Measurements from ENCODE around the gene NCR2. TPM values are rescaled to one million over a fixed set of nuclear protein-coding genes. Genes with fewer than 3 reads are reported as not detected.

The NCR2 gene
- total and polyA plus RNA-seq, 2 of the 13 experiments (the other 11 are each of a cell fraction or from before 2014, with no cell fraction given), result not detected

DNA sequence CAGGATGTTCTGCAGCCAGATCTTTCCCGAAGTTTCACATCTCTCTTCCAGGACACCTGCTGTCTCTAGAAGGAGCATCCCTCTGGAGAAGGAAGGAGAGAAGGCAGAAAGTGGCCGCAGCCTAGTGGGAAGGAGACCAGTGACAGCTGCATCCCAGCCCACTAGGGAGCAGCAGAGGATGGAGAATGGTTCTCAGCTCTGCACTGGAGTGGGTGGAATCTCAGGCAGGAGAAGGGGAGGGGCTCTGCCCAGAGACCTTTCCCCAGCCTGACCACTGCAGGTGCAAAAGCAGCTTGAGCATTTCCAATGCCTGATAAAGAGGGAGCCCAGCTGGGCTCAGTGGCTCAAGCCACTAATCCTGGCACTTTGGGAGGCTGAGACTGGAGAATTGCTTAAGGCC, 32.3 kb downstream of the NCR2 start (continued):
- TF ChIP-seq, protein P1, sequence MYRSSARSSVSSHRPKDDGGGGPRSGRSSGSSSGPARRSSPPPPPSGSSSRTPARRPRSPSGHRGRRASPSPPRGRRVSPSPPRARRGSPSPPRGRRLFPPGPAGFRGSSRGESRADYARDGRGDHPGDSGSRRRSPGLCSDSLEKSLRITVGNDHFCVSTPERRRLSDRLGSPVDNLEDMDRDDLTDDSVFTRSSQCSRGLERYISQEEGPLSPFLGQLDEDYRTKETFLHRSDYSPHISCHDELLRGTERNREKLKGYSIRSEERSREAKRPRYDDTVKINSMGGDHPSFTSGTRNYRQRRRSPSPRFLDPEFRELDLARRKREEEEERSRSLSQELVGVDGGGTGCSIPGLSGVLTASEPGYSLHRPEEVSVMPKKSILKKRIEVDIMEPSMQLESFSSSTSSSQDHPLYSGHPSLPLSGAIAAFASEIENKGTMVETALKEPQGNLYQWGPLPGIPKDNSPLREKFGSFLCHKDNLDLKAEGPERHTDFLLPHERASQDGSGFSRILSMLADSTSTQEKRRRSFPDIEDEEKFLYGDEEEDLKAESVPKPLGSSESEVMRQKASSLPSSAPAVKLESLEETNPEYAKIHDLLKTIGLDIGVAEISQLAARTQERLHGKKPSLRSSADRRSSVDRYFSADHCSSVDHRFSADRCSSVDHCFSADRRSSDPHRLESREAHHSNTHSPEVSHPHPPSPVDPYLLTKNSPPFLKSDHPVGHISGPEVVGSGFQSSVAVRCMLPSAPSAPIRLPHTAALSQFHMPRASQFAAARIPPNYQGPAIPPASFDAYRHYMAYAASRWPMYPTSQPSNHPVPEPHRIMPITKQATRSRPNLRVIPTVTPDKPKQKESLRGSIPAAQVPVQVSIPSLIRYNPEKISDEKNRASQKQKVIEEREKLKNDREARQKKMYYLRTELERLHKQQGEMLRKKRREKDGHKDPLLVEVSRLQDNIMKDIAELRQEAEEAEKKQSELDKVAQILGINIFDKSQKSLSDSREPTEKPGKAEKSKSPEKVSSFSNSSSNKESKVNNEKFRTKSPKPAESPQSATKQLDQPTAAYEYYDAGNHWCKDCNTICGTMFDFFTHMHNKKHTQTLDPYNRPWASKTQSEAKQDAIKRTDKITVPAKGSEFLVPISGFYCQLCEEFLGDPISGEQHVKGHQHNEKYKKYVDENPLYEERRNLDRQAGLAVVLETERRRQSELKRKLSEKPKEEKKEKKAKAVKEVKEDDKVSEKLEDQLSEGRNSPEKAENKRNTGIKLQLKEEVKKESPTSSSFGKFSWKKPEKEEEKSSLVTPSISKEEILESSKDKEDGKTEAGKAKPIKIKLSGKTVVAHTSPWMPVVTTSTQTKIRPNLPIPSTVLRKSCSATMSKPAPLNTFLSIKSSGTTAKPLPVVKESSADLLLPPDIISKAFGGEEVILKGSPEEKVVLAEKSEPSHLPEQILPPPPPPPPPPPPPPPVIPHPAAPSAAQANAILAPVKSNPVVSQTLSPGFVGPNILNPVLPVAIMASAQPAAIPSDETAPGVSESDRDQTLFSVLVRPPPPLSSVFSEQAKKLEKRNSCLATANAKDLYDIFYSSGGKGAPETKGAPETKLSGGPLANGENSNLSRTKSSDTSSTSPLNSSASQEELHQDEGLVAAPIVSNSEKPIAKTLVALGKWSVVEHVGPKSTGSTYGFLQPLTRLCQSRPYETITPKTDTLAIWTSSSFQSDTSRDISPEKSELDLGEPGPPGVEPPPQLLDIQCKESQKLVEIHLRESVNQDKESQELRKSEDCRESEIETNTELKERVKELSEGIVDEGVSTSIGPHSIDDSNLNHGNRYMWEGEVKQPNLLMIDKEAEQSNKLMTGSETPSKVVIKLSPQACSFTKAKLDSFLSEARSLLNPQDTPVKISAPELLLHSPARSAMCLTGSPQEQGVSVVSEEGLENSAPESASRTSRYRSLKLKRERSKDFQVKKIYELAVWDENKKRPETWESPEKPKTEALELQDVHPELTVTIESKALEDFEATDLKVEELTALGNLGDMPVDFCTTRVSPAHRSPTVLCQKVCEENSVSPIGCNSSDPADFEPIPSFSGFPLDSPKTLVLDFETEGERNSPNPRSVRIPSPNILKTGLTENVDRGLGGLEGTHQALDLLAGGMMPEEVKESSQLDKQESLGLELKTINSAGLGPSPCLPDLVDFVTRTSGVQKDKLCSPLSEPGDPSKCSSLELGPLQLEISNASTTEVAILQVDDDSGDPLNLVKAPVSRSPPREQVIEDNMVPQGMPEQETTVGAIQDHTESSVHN (CRISPR knock-in tag; IDR thresholded peaks at IDR 0.05), result no peak
- TF ChIP-seq ZBTB3 (CRISPR knock-in tag; IDR thresholded peaks at IDR 0.05; ENCODE audit: borderline replicate concordance, low read depth), result no peak
- TF ChIP-seq, protein P2, sequence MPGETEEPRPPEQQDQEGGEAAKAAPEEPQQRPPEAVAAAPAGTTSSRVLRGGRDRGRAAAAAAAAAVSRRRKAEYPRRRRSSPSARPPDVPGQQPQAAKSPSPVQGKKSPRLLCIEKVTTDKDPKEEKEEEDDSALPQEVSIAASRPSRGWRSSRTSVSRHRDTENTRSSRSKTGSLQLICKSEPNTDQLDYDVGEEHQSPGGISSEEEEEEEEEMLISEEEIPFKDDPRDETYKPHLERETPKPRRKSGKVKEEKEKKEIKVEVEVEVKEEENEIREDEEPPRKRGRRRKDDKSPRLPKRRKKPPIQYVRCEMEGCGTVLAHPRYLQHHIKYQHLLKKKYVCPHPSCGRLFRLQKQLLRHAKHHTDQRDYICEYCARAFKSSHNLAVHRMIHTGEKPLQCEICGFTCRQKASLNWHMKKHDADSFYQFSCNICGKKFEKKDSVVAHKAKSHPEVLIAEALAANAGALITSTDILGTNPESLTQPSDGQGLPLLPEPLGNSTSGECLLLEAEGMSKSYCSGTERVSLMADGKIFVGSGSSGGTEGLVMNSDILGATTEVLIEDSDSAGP (CRISPR knock-in tag; IDR thresholded peaks at IDR 0.05; ENCODE audit: borderline replicate concordance), result peak; percentile 26; the same call in 1 of the 2 replicates
- no peak for TF ChIP-seq ZNF44 (CRISPR knock-in tag; IDR thresholded peaks at IDR 0.05)
- TF ChIP-seq ZFX (CRISPR knock-in tag; IDR thresholded peaks at IDR 0.05; ENCODE audit: low read depth), result peak; percentile 27; the same call in 1 of the 2 replicates
- no peak for TF ChIP-seq TSC22D2 (CRISPR knock-in tag; IDR thresholded peaks at IDR 0.05; ENCODE audit: borderline replicate concordance)
- TF ChIP-seq ARHGAP35 (CRISPR knock-in tag; IDR thresholded peaks at IDR 0.05; ENCODE audit: borderline replicate concordance), result no peak
- TF ChIP-seq, protein P3, sequence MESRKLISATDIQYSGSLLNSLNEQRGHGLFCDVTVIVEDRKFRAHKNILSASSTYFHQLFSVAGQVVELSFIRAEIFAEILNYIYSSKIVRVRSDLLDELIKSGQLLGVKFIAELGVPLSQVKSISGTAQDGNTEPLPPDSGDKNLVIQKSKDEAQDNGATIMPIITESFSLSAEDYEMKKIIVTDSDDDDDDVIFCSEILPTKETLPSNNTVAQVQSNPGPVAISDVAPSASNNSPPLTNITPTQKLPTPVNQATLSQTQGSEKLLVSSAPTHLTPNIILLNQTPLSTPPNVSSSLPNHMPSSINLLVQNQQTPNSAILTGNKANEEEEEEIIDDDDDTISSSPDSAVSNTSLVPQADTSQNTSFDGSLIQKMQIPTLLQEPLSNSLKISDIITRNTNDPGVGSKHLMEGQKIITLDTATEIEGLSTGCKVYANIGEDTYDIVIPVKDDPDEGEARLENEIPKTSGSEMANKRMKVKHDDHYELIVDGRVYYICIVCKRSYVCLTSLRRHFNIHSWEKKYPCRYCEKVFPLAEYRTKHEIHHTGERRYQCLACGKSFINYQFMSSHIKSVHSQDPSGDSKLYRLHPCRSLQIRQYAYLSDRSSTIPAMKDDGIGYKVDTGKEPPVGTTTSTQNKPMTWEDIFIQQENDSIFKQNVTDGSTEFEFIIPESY (CRISPR knock-in tag; IDR thresholded peaks at IDR 0.05), result peak; percentile 42; the same call in 1 of the 2 replicates
- TF ChIP-seq IRF2 (CRISPR knock-in tag; IDR thresholded peaks at IDR 0.05), result peak; percentile 35; the same call in 1 of the 2 replicates
- peak; percentile 59; the same call in 1 of the 2 replicates for TF ChIP-seq TGIF2 (CRISPR knock-in tag; IDR thresholded peaks at IDR 0.05)
- TF ChIP-seq ZBTB7A (CRISPR knock-in tag; IDR thresholded peaks at IDR 0.05), result 0 out of 2 replicates have a peak, but pooled peaks have one; percentile 79
- no peak for TF ChIP-seq PAX8 (CRISPR knock-in tag; IDR thresholded peaks at IDR 0.05; ENCODE audit: borderline replicate concordance)
- TF ChIP-seq ZNF274 (CRISPR knock-in tag; IDR thresholded peaks at IDR 0.05), result no peak
- no peak; the same call in 1 of the 2 replicates for TF ChIP-seq ZNF3 (CRISPR knock-in tag; IDR thresholded peaks at IDR 0.05)
- TF ChIP-seq SOX13 (IDR thresholded peaks at IDR 0.05), result no peak
- TF ChIP-seq SOX13 (CRISPR knock-in tag; conservative IDR thresholded peaks at IDR 0.05 in 1 of 2, IDR thresholded peaks at IDR 0.05 in 1 of 2), result no peak
- TF ChIP-seq MAZ (IDR thresholded peaks at IDR 0.05; ENCODE audit: borderline replicate concordance, low read depth, low read length), result no peak
- peak; percentile 62 for TF ChIP-seq MAZ (CRISPR knock-in tag; IDR thresholded peaks at IDR 0.05; ENCODE audit: low read depth)
- peak; percentile 81 for TF ChIP-seq SMC3 (IDR thresholded peaks at IDR 0.05; ENCODE audit: low read length)
- no peak for TF ChIP-seq KDM6A (CRISPR knock-in tag; IDR thresholded peaks at IDR 0.05; ENCODE audit: low read depth)

All from HepG2 (cell line).